Ishikawa (cell line): ENCODE data around the gene NSD2.

Source experiments
- CEBPB ChIP-seq: IDR thresholded peaks from 2 replicates; pipeline ENCODE4 v1.6.1; 2012
- CREB1 ChIP-seq: IDR thresholded peaks from 2 replicates; pipeline ENCODE4 v1.6.1; 2012; ENCODE audit warnings: low read depth
- EGR1 ChIP-seq: IDR thresholded peaks from 2 replicates; pipeline ENCODE4 v1.6.1; 2012
- EP300 ChIP-seq: IDR thresholded peaks from 2 replicates; pipeline ENCODE4 v1.6.1; 2012; ENCODE audit warnings: borderline replicate concordance
- FOXM1 ChIP-seq: IDR thresholded peaks from 2 replicates; pipeline ENCODE4 v1.6.1; 2012; ENCODE audit warnings: low read depth, borderline replicate concordance
- NFIC ChIP-seq: IDR thresholded peaks from 2 replicates; pipeline ENCODE4 v1.6.1; 2012
- RAD21 ChIP-seq: IDR thresholded peaks from 2 replicates; pipeline ENCODE4 v1.6.1; 2012; ENCODE audit warnings: low read depth
- TAF1 ChIP-seq: IDR thresholded peaks from 2 replicates; pipeline ENCODE4 v1.6.1; 2012; ENCODE audit warnings: low read depth, mild to moderate bottlenecking
- TCF12 ChIP-seq: IDR thresholded peaks from 2 replicates; pipeline ENCODE4 v1.6.1; 2012; ENCODE audit warnings: low read depth
- TEAD4 ChIP-seq: IDR thresholded peaks from 2 replicates; pipeline ENCODE4 v1.6.1; 2012
- YY1 ChIP-seq: IDR thresholded peaks from 2 replicates; pipeline ENCODE4 v1.6.1; 2012; ENCODE audit warnings: low read depth
- ZBTB7A ChIP-seq: IDR thresholded peaks from 2 replicates; pipeline ENCODE4 v1.6.1; 2012; ENCODE audit warnings: low read depth
- TF ChIP-seq, protein P1 (sequence below): IDR thresholded peaks from 2 replicates; pipeline ENCODE4 v1.6.1; 2012
- TF ChIP-seq, protein P2 (sequence below): IDR thresholded peaks from 2 replicates; pipeline ENCODE4 v1.6.1; 2012; ENCODE audit warnings: low read depth, mild to moderate bottlenecking

GRCh38 chr4:1961563-1961962 is 90.4 kb downstream of the NSD2 start:
- no peak for TF ChIP-seq ZBTB7A
- TF ChIP-seq CEBPB = no peak
- no peak for TF ChIP-seq RAD21
- no peak for TF ChIP-seq TAF1
- TF ChIP-seq, protein P1, sequence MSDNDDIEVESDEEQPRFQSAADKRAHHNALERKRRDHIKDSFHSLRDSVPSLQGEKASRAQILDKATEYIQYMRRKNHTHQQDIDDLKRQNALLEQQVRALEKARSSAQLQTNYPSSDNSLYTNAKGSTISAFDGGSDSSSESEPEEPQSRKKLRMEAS = no peak
- TF ChIP-seq EP300 = no peak
- TF ChIP-seq CREB1 = no peak
- TF ChIP-seq YY1 = no peak
- TF ChIP-seq NFIC = no peak
- TF ChIP-seq FOXM1 = no peak
- TF ChIP-seq, protein P2, sequence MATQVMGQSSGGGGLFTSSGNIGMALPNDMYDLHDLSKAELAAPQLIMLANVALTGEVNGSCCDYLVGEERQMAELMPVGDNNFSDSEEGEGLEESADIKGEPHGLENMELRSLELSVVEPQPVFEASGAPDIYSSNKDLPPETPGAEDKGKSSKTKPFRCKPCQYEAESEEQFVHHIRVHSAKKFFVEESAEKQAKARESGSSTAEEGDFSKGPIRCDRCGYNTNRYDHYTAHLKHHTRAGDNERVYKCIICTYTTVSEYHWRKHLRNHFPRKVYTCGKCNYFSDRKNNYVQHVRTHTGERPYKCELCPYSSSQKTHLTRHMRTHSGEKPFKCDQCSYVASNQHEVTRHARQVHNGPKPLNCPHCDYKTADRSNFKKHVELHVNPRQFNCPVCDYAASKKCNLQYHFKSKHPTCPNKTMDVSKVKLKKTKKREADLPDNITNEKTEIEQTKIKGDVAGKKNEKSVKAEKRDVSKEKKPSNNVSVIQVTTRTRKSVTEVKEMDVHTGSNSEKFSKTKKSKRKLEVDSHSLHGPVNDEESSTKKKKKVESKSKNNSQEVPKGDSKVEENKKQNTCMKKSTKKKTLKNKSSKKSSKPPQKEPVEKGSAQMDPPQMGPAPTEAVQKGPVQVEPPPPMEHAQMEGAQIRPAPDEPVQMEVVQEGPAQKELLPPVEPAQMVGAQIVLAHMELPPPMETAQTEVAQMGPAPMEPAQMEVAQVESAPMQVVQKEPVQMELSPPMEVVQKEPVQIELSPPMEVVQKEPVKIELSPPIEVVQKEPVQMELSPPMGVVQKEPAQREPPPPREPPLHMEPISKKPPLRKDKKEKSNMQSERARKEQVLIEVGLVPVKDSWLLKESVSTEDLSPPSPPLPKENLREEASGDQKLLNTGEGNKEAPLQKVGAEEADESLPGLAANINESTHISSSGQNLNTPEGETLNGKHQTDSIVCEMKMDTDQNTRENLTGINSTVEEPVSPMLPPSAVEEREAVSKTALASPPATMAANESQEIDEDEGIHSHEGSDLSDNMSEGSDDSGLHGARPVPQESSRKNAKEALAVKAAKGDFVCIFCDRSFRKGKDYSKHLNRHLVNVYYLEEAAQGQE = no peak
- TF ChIP-seq EGR1 = no peak
- TF ChIP-seq TEAD4 = no peak
- no peak for TF ChIP-seq TCF12
